ENCODE measurements around the gene FAM168A.

DNA sequence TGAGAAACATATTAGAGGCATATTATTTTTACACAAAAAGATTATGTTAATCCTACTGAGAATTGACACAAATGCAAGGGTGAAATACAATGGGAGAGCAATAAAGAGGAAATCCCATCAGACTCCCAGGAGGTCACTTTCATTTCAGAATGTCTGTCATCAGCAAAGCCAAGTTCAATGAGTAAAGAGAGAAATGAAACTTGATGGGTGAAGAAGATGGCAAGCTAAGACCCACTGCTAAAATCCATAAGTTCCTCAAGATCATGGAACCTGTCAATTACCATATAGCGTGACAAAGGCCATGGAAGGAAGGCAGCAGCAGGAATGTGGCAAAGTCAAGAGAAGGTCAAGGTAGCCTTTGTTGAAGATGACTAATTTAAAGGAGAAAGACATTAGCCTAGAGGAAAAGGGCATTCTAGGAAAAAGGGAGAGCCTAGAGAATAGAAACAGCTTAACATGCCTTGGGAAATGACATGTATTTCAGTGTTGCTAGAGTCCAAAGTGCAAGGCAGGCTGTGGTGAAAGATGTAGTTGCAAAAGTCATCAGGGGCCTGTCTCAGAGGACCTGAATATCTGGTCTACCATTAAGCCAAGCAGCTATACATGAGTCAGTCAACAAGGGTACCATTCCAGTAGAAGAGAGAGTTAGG lies 43.1 kb downstream of the FAM168A start:
- TF ChIP-seq, protein P1, sequence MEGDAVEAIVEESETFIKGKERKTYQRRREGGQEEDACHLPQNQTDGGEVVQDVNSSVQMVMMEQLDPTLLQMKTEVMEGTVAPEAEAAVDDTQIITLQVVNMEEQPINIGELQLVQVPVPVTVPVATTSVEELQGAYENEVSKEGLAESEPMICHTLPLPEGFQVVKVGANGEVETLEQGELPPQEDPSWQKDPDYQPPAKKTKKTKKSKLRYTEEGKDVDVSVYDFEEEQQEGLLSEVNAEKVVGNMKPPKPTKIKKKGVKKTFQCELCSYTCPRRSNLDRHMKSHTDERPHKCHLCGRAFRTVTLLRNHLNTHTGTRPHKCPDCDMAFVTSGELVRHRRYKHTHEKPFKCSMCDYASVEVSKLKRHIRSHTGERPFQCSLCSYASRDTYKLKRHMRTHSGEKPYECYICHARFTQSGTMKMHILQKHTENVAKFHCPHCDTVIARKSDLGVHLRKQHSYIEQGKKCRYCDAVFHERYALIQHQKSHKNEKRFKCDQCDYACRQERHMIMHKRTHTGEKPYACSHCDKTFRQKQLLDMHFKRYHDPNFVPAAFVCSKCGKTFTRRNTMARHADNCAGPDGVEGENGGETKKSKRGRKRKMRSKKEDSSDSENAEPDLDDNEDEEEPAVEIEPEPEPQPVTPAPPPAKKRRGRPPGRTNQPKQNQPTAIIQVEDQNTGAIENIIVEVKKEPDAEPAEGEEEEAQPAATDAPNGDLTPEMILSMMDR (IDR thresholded peaks at IDR 0.05) = no peak
- TF ChIP-seq POLR2A (IDR thresholded peaks at IDR 0.05) = no peak
